HepG2 (cell line): ENCODE measurements around the gene C10orf90. TPM values are rescaled to one million over a fixed set of nuclear protein-coding genes. Genes with fewer than 3 reads are reported as not detected.

Experiments used
- ATAC-seq: fragments of 200-7000 bp; cut with Tn5 transposase; 3 replicates; pipeline ENCODE4 v1.9.1; 2020; ENCODE audit warnings: mild to moderate bottlenecking, moderate library complexity
- BruUV-seq: library from RNA; stranded (reverse); fragments of 400-500 nt; replicated peaks from 2 replicates; lab custom pipeline; 2021; lab: Mats Ljungman, UMichigan
- CTCF ChIA-PET: fragments of 300-600 bp; formaldehyde crosslinking; extraction: SDS; loops from one replicate; lab custom pipeline; 2021; ENCODE audit warnings: low total read pairs, inconsistent platforms, low intra/inter-chr PET ratio; lab: Yijun Ruan, JAX
- POLR2A ChIA-PET: fragments of 350-600 bp; sonication (Branson Sonifier 250); formaldehyde crosslinking; loops from one replicate; lab custom pipeline; 2020; ENCODE audit warnings: antibody characterized with exemption, inconsistent platforms; lab: Yijun Ruan, JAX
- DNase-seq: peaks from one replicate; pipeline ENCODE4 v3.0.0-alpha.2; 2015; ENCODE audit warnings: low spot score
- FAIRE-seq: peaks from 3 replicates; lab custom pipeline; 2011; peaks lifted over from hg19 to GRCh38; lab: Jason Lieb, UNC
- H2AFZ ChIP-seq: one replicate; pipeline ENCODE4 v1.6.1; 2011; ENCODE audit warnings: low read length, inconsistent platforms
- H3K27ac ChIP-seq: fragments of 300-600 bp; 3 replicates; pipeline ENCODE4 v1.8.0; 2011; ENCODE audit warnings: mixed run types, mild to moderate bottlenecking, mixed read lengths, low read length, inconsistent platforms; ENCODE audit not compliant: insufficient read depth; ENCODE audit errors: extremely low read length
- H3K27me3 ChIP-seq, 2 experiments: fragments of 200-600 bp in 1 of 2; 2 replicates in 1 of 2; 3 replicates in 1 of 2; pipeline versions ENCODE4 v1.6.0 to v1.8.0; 2011; ENCODE audit warnings: low read length in 2 of 2, mild to moderate bottlenecking in 2 of 2, moderate library complexity in 2 of 2, inconsistent platforms in 1 of 2; ENCODE audit not compliant: insufficient read depth in 2 of 2, control insufficient read depth in 1 of 2
- H3K36me3 ChIP-seq, 2 experiments: fragments of 200-600 bp in 1 of 2; replicated peaks in 1 of 2; 2 replicates in 1 of 2; 3 replicates in 1 of 2; pipeline versions ENCODE4 v1.5.1 to v1.8.0; 2011; ENCODE audit warnings: low read length in 2 of 2, inconsistent platforms in 1 of 2; ENCODE audit not compliant: insufficient read depth in 2 of 2, control insufficient read depth in 1 of 2
- H3K4me1 ChIP-seq: 2 replicates; pipeline ENCODE4 v1.5.1; 2012; ENCODE audit warnings: low read length, inconsistent platforms; ENCODE audit not compliant: insufficient read depth
- H3K4me2 ChIP-seq: 2 replicates; pipeline ENCODE4 v1.6.0; 2011; ENCODE audit warnings: low read depth, low read length, inconsistent platforms
- H3K4me3 ChIP-seq, 3 experiments: fragments of 200-600 bp in 1 of 3; sonication (generic), shearing (Covaris generic) in 1 of 3; replicated peaks in 1 of 3; 2 replicates each; pipeline ENCODE4 v1.5.1; 2011 to 2016; ENCODE audit warnings: low read length in 3 of 3, inconsistent platforms in 2 of 3, low read depth in 2 of 3, mild to moderate bottlenecking in 2 of 3, control low read depth in 1 of 3, mixed read lengths in 1 of 3; ENCODE audit not compliant: insufficient read depth in 1 of 3
- H3K79me2 ChIP-seq: one replicate; pipeline ENCODE4 v1.6.1; 2011; ENCODE audit warnings: low read length, inconsistent platforms; ENCODE audit not compliant: insufficient read depth
- H3K9ac ChIP-seq: 2 replicates; pipeline ENCODE4 v1.6.0; 2011; ENCODE audit warnings: mild to moderate bottlenecking, low read depth, low read length, inconsistent platforms; ENCODE audit not compliant: insufficient read depth
- H3K9me3 ChIP-seq: 2 replicates; pipeline ENCODE4 v1.5.1; 2012; ENCODE audit warnings: mild to moderate bottlenecking, low read length
- H4K20me1 ChIP-seq: 2 replicates; pipeline ENCODE4 v1.6.0; 2011; ENCODE audit warnings: inconsistent platforms, mild to moderate bottlenecking, low read length, moderate library complexity; ENCODE audit not compliant: insufficient read depth
- NCOR1 ChIP-seq: fragments of 200-600 bp; sonication (generic); IDR thresholded peaks from 2 replicates; pipeline ENCODE4 v1.7.0; 2017; ENCODE audit warnings: antibody characterized with exemption, low read length, borderline replicate concordance
- SRSF1 ChIP-seq: fragments of 200-400 bp; formaldehyde crosslinking; optimal IDR thresholded peaks from 2 replicates; pipeline ENCODE3; 2017; ENCODE audit warnings: mild to moderate bottlenecking, low read depth, low read length, moderate library complexity
- ZNF274 ChIP-seq: sonication (generic); formaldehyde crosslinking; IDR thresholded peaks from 2 replicates; pipeline ENCODE4 v1.5.1; 2020; ENCODE audit warnings: mild to moderate bottlenecking, missing genetic modification reagents
- WGBS: methylation state at CpG from one replicate; pipeline ENCODE4 v1.1.6; 2017; ENCODE audit warnings: low lambda C conversion rate; 5-methylcytosine and 5-hydroxymethylcytosine counted together
- in situ Hi-C: cut with HindIII; loops from 2 replicates; pipeline ENCODE4 v1.10.0; 2017; ENCODE audit warnings: low pct_unique_long_range_greater_than_20kb; ENCODE audit not compliant: extremely low pct_ligation_motif_present
- intact Hi-C: fragments of 100-400 bp; cut with micrococcal nuclease; formaldehyde crosslinking; loops from one replicate; pipeline ENCODE4 v1.10.0; 2022; ENCODE audit not compliant: unreplicated experiment
- polyA plus RNA-seq, 8 experiments: library from polyadenylated mRNA; depleted of rRNA in 3 of 8; stranded (reverse) in 7 of 8; unstranded in 1 of 8; fragments of >200 nt; fragmentation: Illumina TruSeq in 4 of 8; extraction: Trizol in 4 of 8; gene quantifications; 2 replicates each; pipeline versions ENCODE4 v1.2.1 to v1.2.3, GENCODE V29; 2011 to 2016; ENCODE audit warnings: low read depth in 4 of 8, missing spikeins in 1 of 8, mixed read lengths in 1 of 8; ENCODE audit not compliant: insufficient read depth in 1 of 8
- total RNA-seq, 5 experiments: library from RNA; depleted of rRNA; stranded (reverse); fragments of >200 nt; fragmentation: Illumina TruSeq; extraction: Trizol; gene quantifications; 2 replicates each; pipeline ENCODE4 v1.2.3, GENCODE V29; 2016; ENCODE audit warnings: low read depth in 1 of 5
- TF ChIP-seq, protein P1 (sequence below): sonication (generic); formaldehyde crosslinking; IDR thresholded peaks from 2 replicates; pipeline ENCODE4 v1.8.1; 2023; ENCODE audit warnings: missing genetic modification reagents, mild to moderate bottlenecking, borderline replicate concordance
- TF ChIP-seq, protein P2 (sequence below), 2 experiments: fragments of 450-650 bp in 1 of 2; sonication (generic) in 1 of 2; formaldehyde crosslinking in 1 of 2; IDR thresholded peaks; 2 replicates each; pipeline versions ENCODE4 v1.6.1 to v1.8.0; 2016 to 2022; ENCODE audit warnings: antibody characterized with exemption in 1 of 2, mild to moderate bottlenecking in 1 of 2, missing genetic modification reagents in 1 of 2

C10orf90 gene
- total and polyA plus RNA-seq, 2 of the 13 experiments (the other 11 are each of a cell fraction or from before 2014, with no cell fraction given), result not detected

DNA sequence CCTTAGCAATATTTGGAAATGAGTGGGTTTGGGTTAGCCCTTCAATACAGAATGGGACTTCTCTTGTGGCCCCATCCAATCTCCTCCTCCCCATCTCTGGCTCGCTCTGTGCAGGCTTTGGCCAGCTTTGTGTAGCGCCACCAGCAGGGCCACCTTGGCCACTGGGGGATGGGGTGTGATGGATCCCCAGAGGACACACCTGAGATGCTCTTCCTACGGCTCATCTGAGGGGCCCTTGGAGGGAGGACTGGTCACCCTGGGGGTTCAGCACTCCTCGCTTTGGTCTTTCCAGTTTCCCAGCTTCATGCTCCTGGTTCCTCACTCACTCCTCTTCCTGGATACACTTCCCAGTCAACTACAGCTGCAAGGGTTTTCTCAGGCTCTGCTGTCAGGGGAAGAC, 15.3 kb upstream of the C10orf90 start (continued):
- TF ChIP-seq SRSF1 (no peak), ZNF274 (CRISPR knock-in tag) (no peak)
- TF ChIP-seq, protein P1, sequence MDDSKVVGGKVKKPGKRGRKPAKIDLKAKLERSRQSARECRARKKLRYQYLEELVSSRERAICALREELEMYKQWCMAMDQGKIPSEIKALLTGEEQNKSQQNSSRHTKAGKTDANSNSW (CRISPR knock-in tag), result no peak

DNA sequence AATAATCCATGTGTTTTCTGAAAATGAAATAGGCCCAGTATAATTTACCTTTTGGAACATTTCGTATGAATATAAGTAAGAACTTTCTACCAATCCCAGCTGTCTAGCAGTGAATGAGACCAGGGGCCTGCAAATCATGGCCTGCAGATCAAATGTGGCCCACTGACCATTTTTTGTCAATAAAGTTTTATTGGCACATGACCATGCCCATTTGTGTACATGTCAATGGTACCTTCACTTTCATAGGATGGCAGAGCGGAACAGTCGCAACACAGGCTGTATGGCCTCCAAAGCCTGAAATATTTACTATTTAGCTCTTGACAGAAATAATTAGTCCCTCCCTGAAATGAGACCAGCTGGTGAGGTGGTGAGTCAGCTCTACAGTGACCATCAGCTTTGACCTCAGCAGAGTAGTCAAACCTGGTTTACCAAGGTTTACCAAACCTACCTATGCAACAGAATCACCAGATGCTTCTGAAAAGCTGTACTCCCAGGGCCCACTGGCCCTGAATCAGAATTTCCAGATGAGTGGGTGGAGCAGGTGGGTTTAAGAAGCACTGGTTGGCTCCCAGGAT, 13.8 kb upstream of the C10orf90 start:
- Histone ChIP-seq H3K79me2 (no peaks in the 10 kb centered on the region), H3K4me2 (no peak overlapping the region), H3K27me3 (peaks cover 0 to 10% of the 10 kb centered on the region in 2 experiments; a peak in 1 of 5 replicates), H3K4me3 (no peak overlapping the region), H3K36me3 (no peaks in the 10 kb centered on the region), H3K27ac (no peak overlapping the region), H2AFZ (no peak overlapping the region), H4K20me1 (no peaks in the 10 kb centered on the region), H3K9me3 (no peaks in the 10 kb centered on the region), H3K9ac (no peak overlapping the region), H3K4me1 (no peaks in the 10 kb centered on the region)
- no TSS peak for BruUV-seq
- in situ Hi-C loops (no loop called here), intact Hi-C loops (no loop called here)
- ATAC-seq (no peak), DNase-seq (no peak), FAIRE-seq (no peak)
- no peak for TF ChIP-seq NCOR1
- TF ChIP-seq, protein P2, sequence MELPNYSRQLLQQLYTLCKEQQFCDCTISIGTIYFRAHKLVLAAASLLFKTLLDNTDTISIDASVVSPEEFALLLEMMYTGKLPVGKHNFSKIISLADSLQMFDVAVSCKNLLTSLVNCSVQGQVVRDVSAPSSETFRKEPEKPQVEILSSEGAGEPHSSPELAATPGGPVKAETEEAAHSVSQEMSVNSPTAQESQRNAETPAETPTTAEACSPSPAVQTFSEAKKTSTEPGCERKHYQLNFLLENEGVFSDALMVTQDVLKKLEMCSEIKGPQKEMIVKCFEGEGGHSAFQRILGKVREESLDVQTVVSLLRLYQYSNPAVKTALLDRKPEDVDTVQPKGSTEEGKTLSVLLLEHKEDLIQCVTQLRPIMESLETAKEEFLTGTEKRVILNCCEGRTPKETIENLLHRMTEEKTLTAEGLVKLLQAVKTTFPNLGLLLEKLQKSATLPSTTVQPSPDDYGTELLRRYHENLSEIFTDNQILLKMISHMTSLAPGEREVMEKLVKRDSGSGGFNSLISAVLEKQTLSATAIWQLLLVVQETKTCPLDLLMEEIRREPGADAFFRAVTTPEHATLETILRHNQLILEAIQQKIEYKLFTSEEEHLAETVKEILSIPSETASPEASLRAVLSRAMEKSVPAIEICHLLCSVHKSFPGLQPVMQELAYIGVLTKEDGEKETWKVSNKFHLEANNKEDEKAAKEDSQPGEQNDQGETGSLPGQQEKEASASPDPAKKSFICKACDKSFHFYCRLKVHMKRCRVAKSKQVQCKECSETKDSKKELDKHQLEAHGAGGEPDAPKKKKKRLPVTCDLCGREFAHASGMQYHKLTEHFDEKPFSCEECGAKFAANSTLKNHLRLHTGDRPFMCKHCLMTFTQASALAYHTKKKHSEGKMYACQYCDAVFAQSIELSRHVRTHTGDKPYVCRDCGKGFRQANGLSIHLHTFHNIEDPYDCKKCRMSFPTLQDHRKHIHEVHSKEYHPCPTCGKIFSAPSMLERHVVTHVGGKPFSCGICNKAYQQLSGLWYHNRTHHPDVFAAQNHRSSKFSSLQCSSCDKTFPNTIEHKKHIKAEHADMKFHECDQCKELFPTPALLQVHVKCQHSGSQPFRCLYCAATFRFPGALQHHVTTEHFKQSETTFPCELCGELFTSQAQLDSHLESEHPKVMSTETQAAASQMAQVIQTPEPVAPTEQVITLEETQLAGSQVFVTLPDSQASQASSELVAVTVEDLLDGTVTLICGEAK (IDR thresholded peaks at IDR 0.05), result peak; percentile 30; the same call in 1 of the 2 replicates
- TF ChIP-seq, protein P2 (CRISPR knock-in tag; IDR thresholded peaks at IDR 0.05), result peak; percentile 88
- ChIA-PET POLR2A (no interaction called here), CTCF (no interaction called here)
- 77% methylated on average over 3 of the region's 3 CpGs for WGBS
